SK-N-SH (cell line): ENCODE measurements around the gene FRMD7. TPM values are rescaled to one million over a fixed set of nuclear protein-coding genes. Genes with fewer than 3 reads are reported as not detected.

ENCODE experiments used
- CTCF ChIA-PET: fragments of 300-600, 350-600 bp; formaldehyde crosslinking; extraction: SDS; loops from one replicate; lab custom pipeline; 2021; lab: Yijun Ruan, JAX
- POLR2A ChIA-PET: fragments of 350-600 bp; sonication (Branson Sonifier 250); formaldehyde crosslinking; extraction: SDS; loops from one replicate; lab custom pipeline; 2020; ENCODE audit warnings: antibody characterized with exemption, inconsistent platforms; lab: Yijun Ruan, JAX
- DNase-seq: peaks from one replicate; pipeline ENCODE4 v3.0.0; 2012
- H2AFZ ChIP-seq: fragments of 200-600 bp; sonication (generic); 2 replicates; pipeline ENCODE4 v1.8.1; 2016; ENCODE audit warnings: antibody characterized with exemption, mild to moderate bottlenecking, low read depth
- H3F3A ChIP-seq: fragments of 200-600 bp; sonication (generic); replicated peaks from 2 replicates; pipeline ENCODE3; 2016; ENCODE audit warnings: antibody characterized with exemption, mild to moderate bottlenecking; ENCODE audit not compliant: insufficient read depth
- H3K27ac ChIP-seq, 2 experiments: fragments of 200-500 bp in 1 of 2; fragments of 200-600 bp in 1 of 2; sonication (Bioruptor generic) in 1 of 2; sonication (generic), shearing (Covaris generic) in 1 of 2; 2 replicates each; pipeline versions ENCODE4 v1.5.1 to v1.6.1; 2014 to 2016; ENCODE audit warnings: low read depth in 2 of 2, inconsistent platforms in 1 of 2, low read length in 1 of 2, mild to moderate bottlenecking in 1 of 2, mixed read lengths in 1 of 2
- H3K27me3 ChIP-seq: fragments of 200-600 bp; sonication (generic), shearing (Covaris generic); 2 replicates; pipeline ENCODE4 v1.6.1; 2016; ENCODE audit warnings: mixed run types; ENCODE audit not compliant: insufficient read depth
- H3K36me3 ChIP-seq, 2 experiments: fragments of 200-500 bp in 1 of 2; fragments of 200-600 bp in 1 of 2; sonication (Bioruptor generic) in 1 of 2; sonication (generic) in 1 of 2; replicated peaks in 1 of 2; 2 replicates each; pipeline versions ENCODE3 to v1.5.1; 2014 to 2016; ENCODE audit warnings: low read length in 1 of 2, mild to moderate bottlenecking in 1 of 2; ENCODE audit not compliant: insufficient read depth in 2 of 2, control insufficient read depth in 1 of 2
- H3K4me1 ChIP-seq, 2 experiments: fragments of 200-500 bp in 1 of 2; fragments of 200-600 bp in 1 of 2; sonication (Bioruptor generic) in 1 of 2; sonication (generic), shearing (Covaris generic) in 1 of 2; 2 replicates each; pipeline versions ENCODE4 v1.5.1 to v1.6.1; 2014 to 2016; ENCODE audit warnings: low read depth in 1 of 2, low read length in 1 of 2, mixed run types in 1 of 2; ENCODE audit not compliant: insufficient read depth in 2 of 2, control insufficient read depth in 1 of 2
- H3K4me2 ChIP-seq: fragments of 200-600 bp; sonication (generic), shearing (Covaris generic); 2 replicates; pipeline ENCODE4 v1.6.1; 2017; ENCODE audit warnings: mixed run types
- H3K4me3 ChIP-seq, 2 experiments: fragments of 200-500 bp in 1 of 2; fragments of 200-600 bp in 1 of 2; sonication (Bioruptor generic) in 1 of 2; sonication (generic), shearing (Covaris generic) in 1 of 2; 2 replicates each; pipeline versions ENCODE4 v1.5.1 to v1.8.1; 2014 to 2016; ENCODE audit warnings: low read depth in 2 of 2, inconsistent platforms in 1 of 2, low read length in 1 of 2, mild to moderate bottlenecking in 1 of 2, mixed read lengths in 1 of 2, moderate library complexity in 1 of 2
- H3K79me2 ChIP-seq: fragments of 200-600 bp; sonication (generic); 2 replicates; pipeline ENCODE4 v1.8.1; 2017; ENCODE audit warnings: mild to moderate bottlenecking; ENCODE audit not compliant: insufficient read depth
- H3K9ac ChIP-seq: fragments of 200-600 bp; sonication (generic); 2 replicates; pipeline ENCODE4 v1.6.1; 2017; ENCODE audit warnings: mixed run types
- H3K9me2 ChIP-seq: fragments of 200-600 bp; sonication (generic); 2 replicates; pipeline ENCODE4 v1.6.1; 2017; ENCODE audit warnings: mixed run types
- H3K9me3 ChIP-seq: fragments of 200-600 bp; sonication (generic); 2 replicates; pipeline ENCODE4 v1.6.1; 2017; ENCODE audit warnings: mixed run types, mild to moderate bottlenecking, moderate library complexity
- H4K20me1 ChIP-seq: fragments of 200-600 bp; sonication (generic); 2 replicates; pipeline ENCODE4 v1.6.1; 2017; ENCODE audit warnings: mild to moderate bottlenecking, mixed run types; ENCODE audit not compliant: insufficient read depth
- CHD2 ChIP-seq: fragments of 150-350 bp; IDR thresholded peaks from 2 replicates; pipeline ENCODE4 v1.6.1; 2018; ENCODE audit warnings: low read length; ENCODE audit not compliant: partially characterized antibody
- CTCF ChIP-seq: fragments of 200-600 bp; sonication (generic); IDR thresholded peaks from 2 replicates; pipeline ENCODE4 v1.6.1; 2017; ENCODE audit warnings: antibody characterized with exemption, mild to moderate bottlenecking, moderate library complexity
- ELF1 ChIP-seq: IDR thresholded peaks from 2 replicates; pipeline ENCODE4 v1.4.0; 2012
- FOSL2 ChIP-seq: IDR thresholded peaks from 2 replicates; pipeline ENCODE4 v1.4.0; 2012; ENCODE audit warnings: low read depth, mild to moderate bottlenecking, moderate library complexity, borderline replicate concordance
- FOXJ3 ChIP-seq: sonication (generic); formaldehyde crosslinking; IDR thresholded peaks from 2 replicates; pipeline ENCODE4 v1.5.1; 2020; ENCODE audit warnings: mild to moderate bottlenecking, missing genetic modification reagents
- FOXM1 ChIP-seq: IDR thresholded peaks from 2 replicates; pipeline ENCODE4 v1.4.0; 2012; ENCODE audit warnings: low read depth, mild to moderate bottlenecking
- GATA2 ChIP-seq: sonication (generic); formaldehyde crosslinking; IDR thresholded peaks from 2 replicates; pipeline ENCODE4 v1.5.0; 2020; ENCODE audit warnings: mild to moderate bottlenecking, missing genetic modification reagents
- JUND ChIP-seq: IDR thresholded peaks from 2 replicates; pipeline ENCODE4 v1.4.0; 2012
- MEF2A ChIP-seq: IDR thresholded peaks from 2 replicates; pipeline ENCODE4 v1.4.0; 2012; ENCODE audit warnings: low read depth, borderline replicate concordance
- NFIC ChIP-seq: IDR thresholded peaks from 2 replicates; pipeline ENCODE4 v1.4.0; 2012; ENCODE audit warnings: borderline replicate concordance
- NRF1 ChIP-seq: IDR thresholded peaks from 2 replicates; pipeline ENCODE4 v1.6.1; 2012; ENCODE audit warnings: low read depth, mild to moderate bottlenecking, low read length
- POLR2AphosphoS5 ChIP-seq: IDR thresholded peaks from 2 replicates; pipeline ENCODE4 v1.6.1; 2012; ENCODE audit warnings: low read depth, low read length
- SMC3 ChIP-seq: IDR thresholded peaks from 2 replicates; pipeline ENCODE4 v1.6.1; 2012; ENCODE audit warnings: low read depth, low read length, improper control_type of control experiment
- TAF1 ChIP-seq: IDR thresholded peaks from 2 replicates; pipeline ENCODE4 v1.6.1; 2012; ENCODE audit warnings: low read depth, mild to moderate bottlenecking, low read length, moderate library complexity, borderline replicate concordance
- TEAD4 ChIP-seq: IDR thresholded peaks from 2 replicates; pipeline ENCODE4 v1.4.0; 2012; ENCODE audit warnings: mild to moderate bottlenecking, borderline replicate concordance; ENCODE audit not compliant: insufficient read depth
- WGBS: methylation state at CpG from one replicate; pipeline ENCODE4 v1.1.6; 2017; ENCODE audit warnings: low lambda C conversion rate; 5-methylcytosine and 5-hydroxymethylcytosine counted together
- polyA plus RNA-seq, 3 experiments: library from polyadenylated mRNA; depleted of rRNA; stranded (reverse); fragments of >200 nt; gene quantifications; 2 replicates each; pipeline ENCODE4 v1.2.3, GENCODE V29; 2012
- TF ChIP-seq, protein P1 (sequence below): IDR thresholded peaks from 2 replicates; pipeline ENCODE4 v1.4.0; 2012; ENCODE audit warnings: low read depth, borderline replicate concordance
- TF ChIP-seq, protein P2 (sequence below): IDR thresholded peaks from 2 replicates; pipeline ENCODE4 v1.4.0; 2012; ENCODE audit warnings: low read depth, borderline replicate concordance

FRMD7 gene
- polyA plus RNA-seq, 1 of the 3 experiments (the other 2 are of a cell fraction), result not detected

- Histone ChIP-seq H3K9ac (no peak overlapping the region), H3F3A (no peaks in the 10 kb centered on the region), H3K4me2 (no peak overlapping the region), H4K20me1 (no peaks in the 10 kb centered on the region), H3K27ac (no peak overlapping the region), H3K27me3 (no peaks in the 10 kb centered on the region; the same call in 1 of the 2 replicates), H3K9me3 (no peaks in the 10 kb centered on the region), H3K36me3 (no peaks in the 10 kb centered on the region), H3K9me2 (no peaks in the 10 kb centered on the region), H3K79me2 (no peaks in the 10 kb centered on the region), H3K4me3 (no peak overlapping the region), H2AFZ (no peak overlapping the region), H3K4me1 (peaks cover 0 to 3% of the 10 kb centered on the region in 2 experiments; a peak in 1 of 4 replicates)
- WGBS, result 46% methylated on average over 3 of the region's 3 CpGs
- POLR2A ChIA-PET, result no interaction called here
- no peak for TF ChIP-seq JUND
- TF ChIP-seq FOXJ3 (CRISPR knock-in tag), result no peak
- TF ChIP-seq FOSL2, result no peak
- TF ChIP-seq SMC3, result no peak
- TF ChIP-seq, protein P1, sequence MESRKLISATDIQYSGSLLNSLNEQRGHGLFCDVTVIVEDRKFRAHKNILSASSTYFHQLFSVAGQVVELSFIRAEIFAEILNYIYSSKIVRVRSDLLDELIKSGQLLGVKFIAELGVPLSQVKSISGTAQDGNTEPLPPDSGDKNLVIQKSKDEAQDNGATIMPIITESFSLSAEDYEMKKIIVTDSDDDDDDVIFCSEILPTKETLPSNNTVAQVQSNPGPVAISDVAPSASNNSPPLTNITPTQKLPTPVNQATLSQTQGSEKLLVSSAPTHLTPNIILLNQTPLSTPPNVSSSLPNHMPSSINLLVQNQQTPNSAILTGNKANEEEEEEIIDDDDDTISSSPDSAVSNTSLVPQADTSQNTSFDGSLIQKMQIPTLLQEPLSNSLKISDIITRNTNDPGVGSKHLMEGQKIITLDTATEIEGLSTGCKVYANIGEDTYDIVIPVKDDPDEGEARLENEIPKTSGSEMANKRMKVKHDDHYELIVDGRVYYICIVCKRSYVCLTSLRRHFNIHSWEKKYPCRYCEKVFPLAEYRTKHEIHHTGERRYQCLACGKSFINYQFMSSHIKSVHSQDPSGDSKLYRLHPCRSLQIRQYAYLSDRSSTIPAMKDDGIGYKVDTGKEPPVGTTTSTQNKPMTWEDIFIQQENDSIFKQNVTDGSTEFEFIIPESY, result no peak
- TF ChIP-seq, protein P2, sequence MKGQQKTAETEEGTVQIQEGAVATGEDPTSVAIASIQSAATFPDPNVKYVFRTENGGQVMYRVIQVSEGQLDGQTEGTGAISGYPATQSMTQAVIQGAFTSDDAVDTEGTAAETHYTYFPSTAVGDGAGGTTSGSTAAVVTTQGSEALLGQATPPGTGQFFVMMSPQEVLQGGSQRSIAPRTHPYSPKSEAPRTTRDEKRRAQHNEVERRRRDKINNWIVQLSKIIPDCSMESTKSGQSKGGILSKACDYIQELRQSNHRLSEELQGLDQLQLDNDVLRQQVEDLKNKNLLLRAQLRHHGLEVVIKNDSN, result no peak
- TF ChIP-seq TEAD4, result no peak
- TF ChIP-seq CTCF, result no peak
- TF ChIP-seq GATA2, result no peak
- TF ChIP-seq POLR2AphosphoS5, result no peak
- no peak for TF ChIP-seq TAF1
- TF ChIP-seq ELF1, result no peak
- no peak for TF ChIP-seq CHD2
- DNase-seq, result no peak
- CTCF ChIA-PET, result no interaction called here
Observed at GRCh38 chrX:132171881-132172280, 44.1 kb upstream of the FRMD7 start.

DNA sequence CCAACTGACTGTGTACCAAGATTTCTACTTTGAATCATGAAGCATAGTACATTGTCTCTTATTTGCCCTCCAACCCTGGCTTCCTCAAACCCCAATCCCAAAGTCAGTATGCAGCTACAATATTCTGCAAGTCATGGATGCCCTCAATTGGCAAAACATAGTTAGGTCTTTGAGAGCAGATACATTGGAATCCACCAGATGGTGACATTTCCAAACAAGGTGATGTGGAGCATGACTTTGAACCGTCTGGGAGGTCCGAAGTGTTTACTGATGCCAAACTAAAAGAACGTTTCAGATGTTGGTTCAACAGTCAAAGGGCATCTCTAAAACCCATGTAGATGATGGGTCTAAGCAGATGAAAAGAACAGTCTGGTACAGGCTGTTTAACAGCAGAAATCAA is 43.7 kb upstream of the FRMD7 start:
- Histone ChIP-seq H3K79me2 (no peaks in the 10 kb centered on the region), H3K4me3 (no peak overlapping the region), H3K27ac (no peak overlapping the region), H4K20me1 (no peaks in the 10 kb centered on the region), H3K9ac (no peak overlapping the region), H3K4me2 (no peak overlapping the region), H3K9me2 (no peaks in the 10 kb centered on the region), H2AFZ (no peak overlapping the region), H3F3A (no peaks in the 10 kb centered on the region), H3K9me3 (no peaks in the 10 kb centered on the region), H3K4me1 (peaks cover 0 to 3% of the 10 kb centered on the region in 2 experiments; a peak in 1 of 4 replicates), H3K36me3 (no peaks in the 10 kb centered on the region), H3K27me3 (no peaks in the 10 kb centered on the region; the same call in 1 of the 2 replicates)
- WGBS, result 32% methylated on average over 3 of the region's 3 CpGs
- ChIA-PET POLR2A (no interaction called here), CTCF (interaction anchor here (0.8 kb wide), 1 partner anchor 122 kb away, joined by 3 read pairs; no protein-coding TSS in a partner anchor)
- TF ChIP-seq CTCF (no peak), MEF2A (no peak), NRF1 (no peak), NFIC (no peak), FOXM1 (no peak), FOSL2 (no peak), FOXJ3 (CRISPR knock-in tag) (no peak)
- TF ChIP-seq, protein P2, result no peak
- no peak for DNase-seq
